ENCODE measurements around the gene FOLR3.
"Not testable (repeated sequence)": the region's sequence is repeated elsewhere in the genome, so short reads cannot be mapped to it uniquely, and the experiment has no call there.

FOLR3 gene

GRCh38 chr11:72135473-72135872, at the start of gene FOLR3:
Gene FOLR3, plus strand, starts transcription at chr11:72135725. Its CDS starts 228 bp downstream, at chr11:72135953.
- H3K9me3 ChIP-seq (ENCODE audit: control insufficient read depth, insufficient read depth, low read depth, low read length); H3K36me3 ChIP-seq (ENCODE audit: control insufficient read depth in 2 of 2, insufficient read depth in 1 of 2, low read length in 2 of 2); H3K4me1 ChIP-seq (ENCODE audit: control insufficient read depth, insufficient read depth, low read length); H3K4me3 ChIP-seq (ENCODE audit: low read depth, low read length); POLR2A ChIA-PET; H3K27ac ChIP-seq (ENCODE audit: extremely low read depth, low read depth, low read length): not testable (repeated sequence)
- CTCF ChIA-PET: interaction anchor here (0.7 kb wide), 2 partner anchors 8 to 102 kb away, joined by 3 to 6 read pairs; no protein-coding TSS in a partner anchor

GRCh38 chr11:72088076-72088808, 47.3 kb upstream of the FOLR3 start:
- CTCF ChIA-PET: interaction anchor here (4.7 kb wide), 1 partner anchor 63 kb away, joined by 60 read pairs; no protein-coding TSS in a partner anchor

GRCh38 chr11:72091292-72091691, 44.2 kb upstream of the FOLR3 start:
- H3K4me1 ChIP-seq (ENCODE audit: control insufficient read depth, insufficient read depth, low read length): no peaks in the 10 kb centered on the region
- ChIA-PET POLR2A (interaction anchor here (0.6 to 1.6 kb wide), 4 partner anchors 10 to 356 kb away, joined by 3 to 9 read pairs (median 3); partner anchors contain the start of gene LAMTOR1), CTCF (interaction anchor here (0.5 to 10.1 kb wide), 23 partner anchors 8 to 571 kb away, joined by 3 to 184 read pairs (median 6); partner anchors contain the start of gene LAMTOR1)
- peaks cover 0 to 59% of the 10 kb centered on the region in 2 experiments; a peak in 1 of 3 replicates for H3K36me3 ChIP-seq (ENCODE audit: control insufficient read depth in 2 of 2, insufficient read depth in 1 of 2, low read length in 2 of 2)
- H3K9me3 ChIP-seq (ENCODE audit: control insufficient read depth, insufficient read depth, low read depth, low read length): no peaks in the 10 kb centered on the region
- no peak overlapping the region for H3K4me3 ChIP-seq (ENCODE audit: low read depth, low read length)
- no peak overlapping the region for H3K27ac ChIP-seq (ENCODE audit: extremely low read depth, low read depth, low read length)
- TF ChIP-seq CTCF (tag by site-specific recombination; IDR thresholded peaks at IDR 0.05): peak; percentile 85
- peak; percentile 62 for TF ChIP-seq ZNF341 (tag by site-specific recombination; IDR thresholded peaks at IDR 0.05; ENCODE audit: low read depth)
- TF ChIP-seq PATZ1 (tag by site-specific recombination; IDR thresholded peaks at IDR 0.05): peak; percentile 13; the same call in 1 of the 2 replicates
- peak; percentile 60 for TF ChIP-seq PRDM1 (tag by site-specific recombination; IDR thresholded peaks at IDR 0.05)
- no peak for TF ChIP-seq ZNF416 (tag by site-specific recombination; IDR thresholded peaks at IDR 0.05)
- TF ChIP-seq ZNF654 (tag by site-specific recombination; IDR thresholded peaks at IDR 0.05; ENCODE audit: low read depth): peak; percentile 54
- no peak for TF ChIP-seq ZBTB48 (tag by site-specific recombination; IDR thresholded peaks at IDR 0.05)

More at GRCh38 chr11:72088076-72088808, 47.3 kb upstream of the FOLR3 start:
- H3K4me3 ChIP-seq (ENCODE audit: low read depth, low read length): no peak overlapping the region
- POLR2A ChIA-PET: no interaction called here
- no peak overlapping the region for H3K27ac ChIP-seq (ENCODE audit: extremely low read depth, low read depth, low read length)
- H3K4me1 ChIP-seq (ENCODE audit: control insufficient read depth, insufficient read depth, low read length): no peaks in the 10 kb centered on the region
- H3K36me3 ChIP-seq (ENCODE audit: control insufficient read depth in 2 of 2, insufficient read depth in 1 of 2, low read length in 2 of 2): peaks cover 0 to 38% of the 10 kb centered on the region in 2 experiments; a peak in 1 of 3 replicates
- no peaks in the 10 kb centered on the region for H3K9me3 ChIP-seq (ENCODE audit: control insufficient read depth, insufficient read depth, low read depth, low read length)
- TF ChIP-seq ZNF10 (tag by site-specific recombination; IDR thresholded peaks at IDR 0.05): no peak
- no peak for TF ChIP-seq OVOL3 (tag by site-specific recombination; IDR thresholded peaks at IDR 0.05)
- TF ChIP-seq SP7 (tag by site-specific recombination; IDR thresholded peaks at IDR 0.05): no peak
- TF ChIP-seq ZNF48 (tag by site-specific recombination; IDR thresholded peaks at IDR 0.05): no peak
- TF ChIP-seq ZNF513 (tag by site-specific recombination; IDR thresholded peaks at IDR 0.05): no peak

All from HEK293 (cell line).